Peyer's patch (tissue), 4 donors: ENCODE results near the gene AKAP13.

Experiments
- CTCF ChIP-seq, 6 experiments: fragments of 450-650 bp in 4 of 6; fragments of 200-600 bp in 2 of 6; sonication (generic) in 1 of 6; IDR thresholded peaks; one replicate each; pipeline ENCODE4 v1.5.1; 2017 to 2019; ENCODE audit warnings: antibody characterized with exemption in 6 of 6, mild to moderate bottlenecking in 3 of 6, moderate library complexity in 1 of 6
- POLR2A ChIP-seq, 2 donors: fragments of 450-650 bp; IDR thresholded peaks; one replicate each; pipeline ENCODE4 v1.5.1; 2017; ENCODE audit warnings: antibody characterized with exemption in 2 of 2, mild to moderate bottlenecking in 2 of 2, moderate library complexity in 2 of 2

DNA sequence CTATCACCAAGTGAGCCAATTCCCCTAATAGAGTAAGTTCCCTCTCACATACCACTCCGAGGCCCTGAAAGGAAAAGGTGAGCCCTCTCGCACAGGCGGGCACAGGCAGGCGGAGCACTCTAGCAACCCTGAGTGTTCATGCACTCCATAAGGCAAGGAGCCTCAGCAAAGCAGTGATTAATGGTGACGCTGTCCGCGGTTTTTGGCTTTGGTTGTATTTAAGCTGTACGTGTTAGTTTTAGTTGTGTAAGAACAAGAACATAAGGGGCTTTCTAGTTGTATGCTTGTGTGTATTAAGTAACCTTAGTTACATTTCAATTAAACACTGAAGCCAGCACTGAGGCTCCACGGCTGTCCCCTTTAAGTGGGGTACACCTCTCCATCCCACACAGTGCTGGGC lies 381.2 kb downstream of the AKAP13 start:
- no peak for TF ChIP-seq CTCF (IDR thresholded peaks at IDR 0.05)
- no peak for TF ChIP-seq POLR2A (IDR thresholded peaks at IDR 0.05)
